GM12878 (cell line): Measurements from ENCODE around the gene CPA2. TPM values are rescaled to one million over a fixed set of nuclear protein-coding genes. Genes with fewer than 3 reads are reported as not detected.
"Not testable (repeated sequence)": the region's sequence is repeated elsewhere in the genome, so short reads cannot be mapped to it uniquely, and the experiment has no call there.

ENCODE experiments used
- ATAC-seq: fragments of 200-7000 bp; cut with Tn5 transposase; 3 replicates; pipeline ENCODE4 v1.9.1; 2020; ENCODE audit warnings: mild to moderate bottlenecking, moderate library complexity
- BruUV-seq: library from RNA; stranded (reverse); fragments of 400-500 nt; replicated peaks from 2 replicates; lab custom pipeline; 2021; lab: Mats Ljungman, UMichigan
- CTCF ChIA-PET: fragments of 300-600 bp; sonication (Branson Sonifier 250); formaldehyde crosslinking; extraction: SDS; loops from one replicate; lab custom pipeline; 2021; ENCODE audit warnings: inconsistent platforms; lab: Yijun Ruan, JAX
- POLR2A ChIA-PET: fragments of 350-600 bp; formaldehyde crosslinking; extraction: SDS; loops from one replicate; lab custom pipeline; 2021; ENCODE audit warnings: inconsistent platforms; lab: Charles Lee
- RAD21 ChIA-PET: fragments of 300-600 bp; sonication (Branson Sonifier 250); formaldehyde crosslinking; loops from one replicate; lab custom pipeline; 2023; ENCODE audit warnings: antibody characterized with exemption; ENCODE audit not compliant: unreplicated experiment; lab: Charles Lee
- SMC1A ChIA-PET: fragments of 300-600 bp; sonication (Branson Sonifier 250); formaldehyde crosslinking; loops from one replicate; lab custom pipeline; 2023; ENCODE audit not compliant: unreplicated experiment, uncharacterized antibody; lab: Charles Lee
- DNase-seq: peaks from one replicate; pipeline ENCODE4 v3.0.0-alpha.2; 2011; ENCODE audit warnings: low read depth, low spot score
- FAIRE-seq: peaks from 3 replicates; lab custom pipeline; 2011; peaks lifted over from hg19 to GRCh38; lab: Jason Lieb, UNC
- H2AFZ ChIP-seq: 2 replicates; pipeline ENCODE4 v1.6.0; 2011; ENCODE audit warnings: low read depth, low read length, control low read depth; ENCODE audit not compliant: control insufficient read depth
- H3K27ac ChIP-seq: 2 replicates; pipeline ENCODE4 v1.5.1; 2011; ENCODE audit warnings: control low read depth; ENCODE audit not compliant: control insufficient read depth, insufficient read depth
- H3K27me3 ChIP-seq, 2 experiments: replicated peaks in 1 of 2; 2 replicates each; pipeline versions ENCODE4 v1.6.0 to v1.6.1; 2011; ENCODE audit warnings: low read length in 1 of 2; ENCODE audit not compliant: control insufficient read depth in 2 of 2, insufficient read depth in 2 of 2
- H3K36me3 ChIP-seq, 2 experiments: 2 replicates each; pipeline ENCODE4 v1.5.1; 2011; ENCODE audit warnings: low read length in 1 of 2; ENCODE audit not compliant: control insufficient read depth in 2 of 2, insufficient read depth in 2 of 2
- H3K4me1 ChIP-seq: 2 replicates; pipeline ENCODE4 v1.6.1; 2011; ENCODE audit warnings: mild to moderate bottlenecking, low read length, moderate library complexity, mixed read lengths; ENCODE audit not compliant: control insufficient read depth, insufficient read depth
- H3K4me2 ChIP-seq: 2 replicates; pipeline ENCODE4 v1.6.0; 2011; ENCODE audit warnings: control low read depth; ENCODE audit not compliant: control insufficient read depth, insufficient read depth
- H3K4me3 ChIP-seq: fragments of 200-600 bp; sonication (generic); 2 replicates; pipeline ENCODE4 v1.5.1; 2016
- H3K79me2 ChIP-seq: 2 replicates; pipeline ENCODE4 v1.6.0; 2011; ENCODE audit warnings: low read length; ENCODE audit not compliant: control insufficient read depth, insufficient read depth
- H3K9ac ChIP-seq: 2 replicates; pipeline ENCODE4 v1.8.0; 2011; ENCODE audit warnings: low read length, control low read depth, mixed read lengths; ENCODE audit not compliant: control insufficient read depth, insufficient read depth
- H3K9me3 ChIP-seq: replicated peaks from 3 replicates; pipeline ENCODE4 v1.5.1; 2011; ENCODE audit warnings: mild to moderate bottlenecking, low read length; ENCODE audit not compliant: control insufficient read depth, insufficient read depth
- H4K20me1 ChIP-seq: 2 replicates; pipeline ENCODE4 v1.6.0; 2011; ENCODE audit not compliant: control insufficient read depth, insufficient read depth
- ASH2L ChIP-seq: fragments of 300-600, 200-600 bp; sonication (generic); IDR thresholded peaks from 2 replicates; pipeline ENCODE4 v1.6.1; 2017; ENCODE audit warnings: low read depth, mild to moderate bottlenecking, borderline replicate concordance
- BHLHE40 ChIP-seq, 2 experiments: fragments of 450-650 bp in 1 of 2; IDR thresholded peaks; 2 replicates each; pipeline ENCODE4 v1.6.1; 2011 to 2017; ENCODE audit warnings: low read depth in 2 of 2, borderline replicate concordance in 1 of 2, improper control_type of control experiment in 1 of 2, low read length in 1 of 2, mild to moderate bottlenecking in 1 of 2
- EP300 ChIP-seq, 2 experiments: fragments of 150-350 bp in 1 of 2; IDR thresholded peaks; 2 replicates each; pipeline ENCODE4 v1.6.1; 2011 to 2012; ENCODE audit warnings: low read depth in 2 of 2, low read length in 2 of 2, borderline replicate concordance in 1 of 2, improper control_type of control experiment in 1 of 2, inconsistent platforms in 1 of 2; ENCODE audit not compliant: control insufficient read depth in 1 of 2
- ETV6 ChIP-seq, 2 experiments: fragments of 450-650 bp in 1 of 2; IDR thresholded peaks in 1 of 2; conservative IDR thresholded peaks in 1 of 2; 2 replicates each; pipeline ENCODE4 v1.6.1; 2014; ENCODE audit warnings: antibody characterized with exemption in 1 of 2, borderline replicate concordance in 1 of 2, low read depth in 1 of 2, mild to moderate bottlenecking in 1 of 2, moderate library complexity in 1 of 2
- MYB ChIP-seq: fragments of 150-350 bp; IDR thresholded peaks from 2 replicates; pipeline ENCODE4 v1.6.1; 2014; ENCODE audit warnings: mild to moderate bottlenecking, low read depth, low read length, borderline replicate concordance
- MYC ChIP-seq: IDR thresholded peaks from 2 replicates; pipeline ENCODE4 v1.6.1; 2011; ENCODE audit warnings: mild to moderate bottlenecking, low read length, moderate library complexity, inconsistent platforms; ENCODE audit not compliant: insufficient read depth, insufficient replicate concordance, insufficient read length, severe bottlenecking
- PBX3 ChIP-seq: IDR thresholded peaks from 2 replicates; pipeline ENCODE4 v1.6.1; 2011; ENCODE audit warnings: mild to moderate bottlenecking, low read depth, low read length, moderate library complexity; ENCODE audit not compliant: insufficient replicate concordance
- PML ChIP-seq: IDR thresholded peaks from 2 replicates; pipeline ENCODE4 v1.6.1; 2012; ENCODE audit warnings: low read length, inconsistent platforms
- RBBP5 ChIP-seq: fragments of 200-600 bp; sonication (generic); conservative IDR thresholded peaks from 2 replicates; pipeline ENCODE4 v1.6.1; 2016
- SUZ12 ChIP-seq: fragments of 200-600 bp; sonication (generic); IDR thresholded peaks from one replicate; pipeline ENCODE4 v1.6.1; 2018; ENCODE audit warnings: antibody characterized with exemption, mild to moderate bottlenecking; ENCODE audit not compliant: unreplicated experiment
- ZBTB11 ChIP-seq: fragments of 450-650 bp; formaldehyde crosslinking; IDR thresholded peaks from 2 replicates; pipeline ENCODE4 v1.5.0; 2022; ENCODE audit warnings: mild to moderate bottlenecking, missing genetic modification characterization
- WGBS: methylation state at CpG from one replicate; pipeline ENCODE4 v1.1.6; 2016; ENCODE audit warnings: low lambda C conversion rate; ENCODE audit not compliant: insufficient replicate concordance, insufficient coverage; ENCODE audit errors: missing lambda C conversion rate; 5-methylcytosine and 5-hydroxymethylcytosine counted together
- in situ Hi-C: fragments of 300-500 bp; cut with MboI; formaldehyde crosslinking; loops from 9 replicates; pipeline ENCODE4 v1.14.3; 2018; ENCODE audit warnings: mixed read lengths
- intact Hi-C: fragments of 100-400 bp; cut with micrococcal nuclease; formaldehyde crosslinking; loops from one replicate; pipeline ENCODE4 v1.14.2; 2022; ENCODE audit not compliant: unreplicated experiment
- polyA plus RNA-seq, 11 experiments: library from polyadenylated mRNA; depleted of rRNA in 4 of 11; unstranded in 6 of 11; stranded (reverse) in 5 of 11; fragments of >200 nt; fragmentation: Nextera tagmentation in 4 of 11; fragmentation: Illumina TruSeq in 1 of 11; extraction: Ambion mirVana in 4 of 11; extraction: Trizol in 1 of 11; gene quantifications; 1 replicate in 1 of 11; 2 replicates in 10 of 11; pipeline versions ENCODE4 v1.2.1 to v1.2.3, GENCODE V29; 2011 to 2016; ENCODE audit warnings: inconsistent platforms in 2 of 11, missing spikeins in 2 of 11, low read depth in 1 of 11
- total RNA-seq, 4 experiments: library from RNA; depleted of rRNA in 3 of 4; stranded (reverse); fragments of >200 nt in 3 of 4; fragmentation: Illumina TruSeq in 1 of 4; extraction: Trizol in 1 of 4; gene quantifications; 2 replicates each; pipeline versions ENCODE4 v1.2.1 to v1.2.3, GENCODE V29; 2013 to 2021

Gene CPA2
- total and polyA plus RNA-seq, 10 of the 15 experiments (the other 5 are each of a cell fraction or from before 2014, with no cell fraction given): 0.04 to 1.9 TPM; not detected in 8

GRCh38 chr7:130249626-130250025 lies 17.0 kb upstream of the CPA2 start:
- ATAC-seq, H3K27me3 ChIP-seq, SMC1A ChIA-PET, H3K36me3 ChIP-seq, H3K9ac ChIP-seq, FAIRE-seq, H3K9me3 ChIP-seq, H3K4me3 ChIP-seq, intact Hi-C loops, H4K20me1 ChIP-seq, H3K4me2 ChIP-seq, H3K79me2 ChIP-seq, H3K27ac ChIP-seq, H2AFZ ChIP-seq, DNase-seq, RAD21 ChIA-PET, BruUV-seq, H3K4me1 ChIP-seq, in situ Hi-C loops, CTCF ChIA-PET: not testable (repeated sequence)
- WGBS: 62% methylated on average over 3 of the region's 3 CpGs
- POLR2A ChIA-PET: interaction anchor here (0.6 kb wide), 1 partner anchor 9 kb away, joined by 3 read pairs; no protein-coding TSS in a partner anchor

GRCh38 chr7:130254555-130254954 lies 12.1 kb upstream of the CPA2 start:
- Histone ChIP-seq H2AFZ (no peak overlapping the region), H3K27me3 (no peaks in the 10 kb centered on the region), H3K4me1 (no peaks in the 10 kb centered on the region), H3K27ac (no peak overlapping the region), H3K36me3 (no peaks in the 10 kb centered on the region), H3K79me2 (no peaks in the 10 kb centered on the region), H3K4me3 (no peak overlapping the region), H3K9ac (no peak overlapping the region), H3K4me2 (no peak overlapping the region), H4K20me1 (no peaks in the 10 kb centered on the region), H3K9me3 (no peaks in the 10 kb centered on the region)
- no peak for ATAC-seq
- no peak for DNase-seq
- FAIRE-seq: no peak
- CTCF ChIA-PET: interaction anchor here (0.9 to 1.2 kb wide), 2 partner anchors 10 to 11 kb away, joined by 4 read pairs; no protein-coding TSS in a partner anchor
- no TSS peak for BruUV-seq
- 37% methylated on average over 6 of the region's 6 CpGs for WGBS
- POLR2A ChIA-PET: no interaction called here
- in situ Hi-C loops: no loop called here
- RAD21 ChIA-PET: no interaction called here
- intact Hi-C loops: loop anchor here (1.0 kb wide), 1 partner anchor 12 kb away; no protein-coding TSS in a partner anchor
- SMC1A ChIA-PET: interaction anchor here (1.4 to 1.5 kb wide), 2 partner anchors 8 to 572 kb away, joined by 3 to 4 read pairs; no protein-coding TSS in a partner anchor
- TF ChIP-seq PBX3: no peak
- no peak for TF ChIP-seq ASH2L
- no peak for TF ChIP-seq BHLHE40 (IDR thresholded peaks at IDR 0.05; ENCODE audit: borderline replicate concordance in 1 of 2, low read depth in 2 of 2, low read length in 1 of 2)
- TF ChIP-seq PML: no peak
- no peak for TF ChIP-seq EP300 (IDR thresholded peaks at IDR 0.05; ENCODE audit: borderline replicate concordance in 1 of 2, control insufficient read depth in 1 of 2, low read depth in 2 of 2, low read length in 2 of 2)
- no peak for TF ChIP-seq MYC
- TF ChIP-seq SUZ12: no peak
- no peak for TF ChIP-seq ZBTB11 (CRISPR knock-in tag)
- TF ChIP-seq ETV6 (conservative IDR thresholded peaks at IDR 0.05 in 1 of 2, IDR thresholded peaks at IDR 0.05 in 1 of 2; ENCODE audit: borderline replicate concordance in 1 of 2, low read depth in 1 of 2): no peak
- no peak for TF ChIP-seq RBBP5
- TF ChIP-seq MYB: no peak
